AG10803 (cell line): ENCODE results near the gene UFL1.

Source experiments
- DNase-seq: peaks from one replicate; pipeline ENCODE4 v3.0.0; 2010; ENCODE audit warnings: low read depth
- H3K4me3 ChIP-seq: 2 replicates; pipeline ENCODE4 v1.5.1; 2011; ENCODE audit warnings: mild to moderate bottlenecking, low read length, control low read depth
- TF ChIP-seq, protein P1 (sequence below): conservative IDR thresholded peaks from 2 replicates; pipeline ENCODE4 v1.5.1; 2011; ENCODE audit warnings: mild to moderate bottlenecking, low read length, control low read depth, inconsistent platforms

The UFL1 gene

DNA sequence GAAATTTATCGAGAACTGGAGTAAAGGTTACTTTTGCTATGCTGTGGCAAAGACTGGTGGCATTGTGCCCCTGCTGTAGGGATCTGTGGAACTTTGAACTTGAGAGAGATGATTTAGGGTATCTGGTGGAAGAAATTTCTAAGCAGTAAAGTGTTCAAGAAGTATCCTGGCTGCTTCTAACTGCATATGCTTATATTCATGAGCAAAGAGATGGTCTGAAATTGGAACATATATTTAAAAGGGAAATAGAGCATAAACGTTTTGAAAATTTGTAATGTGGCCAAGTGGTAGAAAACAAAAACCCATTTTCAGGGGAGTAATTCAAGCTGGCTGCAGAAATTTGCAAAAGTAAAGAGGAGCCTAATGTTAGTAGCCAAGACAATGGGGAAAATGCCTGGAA, 12.3 kb upstream of the UFL1 start:
- no peak overlapping the region for H3K4me3 ChIP-seq
- TF ChIP-seq, protein P1, sequence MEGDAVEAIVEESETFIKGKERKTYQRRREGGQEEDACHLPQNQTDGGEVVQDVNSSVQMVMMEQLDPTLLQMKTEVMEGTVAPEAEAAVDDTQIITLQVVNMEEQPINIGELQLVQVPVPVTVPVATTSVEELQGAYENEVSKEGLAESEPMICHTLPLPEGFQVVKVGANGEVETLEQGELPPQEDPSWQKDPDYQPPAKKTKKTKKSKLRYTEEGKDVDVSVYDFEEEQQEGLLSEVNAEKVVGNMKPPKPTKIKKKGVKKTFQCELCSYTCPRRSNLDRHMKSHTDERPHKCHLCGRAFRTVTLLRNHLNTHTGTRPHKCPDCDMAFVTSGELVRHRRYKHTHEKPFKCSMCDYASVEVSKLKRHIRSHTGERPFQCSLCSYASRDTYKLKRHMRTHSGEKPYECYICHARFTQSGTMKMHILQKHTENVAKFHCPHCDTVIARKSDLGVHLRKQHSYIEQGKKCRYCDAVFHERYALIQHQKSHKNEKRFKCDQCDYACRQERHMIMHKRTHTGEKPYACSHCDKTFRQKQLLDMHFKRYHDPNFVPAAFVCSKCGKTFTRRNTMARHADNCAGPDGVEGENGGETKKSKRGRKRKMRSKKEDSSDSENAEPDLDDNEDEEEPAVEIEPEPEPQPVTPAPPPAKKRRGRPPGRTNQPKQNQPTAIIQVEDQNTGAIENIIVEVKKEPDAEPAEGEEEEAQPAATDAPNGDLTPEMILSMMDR, result no peak
- no peak for DNase-seq

DNA sequence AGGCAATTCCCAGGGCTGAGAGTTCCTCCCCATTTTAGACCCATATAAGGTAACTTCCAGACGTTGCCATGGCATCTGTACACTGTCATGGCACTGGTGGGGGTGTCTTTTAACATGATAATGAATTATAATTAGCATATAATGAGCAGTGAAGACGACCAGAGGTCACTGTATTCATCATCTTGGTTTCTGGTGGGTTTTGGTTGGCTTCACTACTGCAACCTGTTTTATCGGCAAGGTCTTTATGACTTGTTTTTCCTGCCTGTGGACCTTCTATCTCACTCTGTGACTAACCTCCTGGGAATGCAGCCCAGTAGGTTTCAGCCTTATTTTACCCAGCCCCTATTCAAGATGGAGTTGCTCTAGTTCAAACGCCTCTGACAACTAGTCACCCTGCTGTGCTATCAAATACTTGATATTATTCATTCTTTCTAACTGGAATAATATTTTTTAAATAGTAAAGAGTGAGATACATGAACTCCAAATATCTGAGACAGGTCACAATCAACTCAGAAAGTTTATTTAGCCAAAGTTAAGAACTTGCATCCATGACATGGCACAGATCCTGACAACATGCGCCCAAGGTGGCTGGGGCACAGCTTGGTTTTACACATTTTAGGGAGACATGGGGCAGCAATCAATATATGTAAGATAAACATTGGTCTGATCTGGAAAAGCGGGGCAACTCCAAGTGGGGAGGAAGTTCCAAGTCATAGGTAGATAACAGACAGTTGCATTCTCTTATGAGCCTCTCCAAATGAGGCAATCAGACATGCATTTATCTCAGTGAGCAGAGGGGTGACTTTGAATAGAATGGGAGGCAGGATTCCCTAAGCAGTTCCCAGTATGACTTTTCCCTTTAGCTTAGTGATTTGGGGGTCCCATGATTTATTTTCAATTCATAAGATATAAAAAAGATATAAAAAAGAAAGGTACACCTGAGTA, 1.2 kb upstream of the UFL1 start:
- H3K4me3 ChIP-seq, result peak overlapping the region; percentile 83
- TF ChIP-seq, protein P1, result no peak
- DNase-seq, result no peak

DNA sequence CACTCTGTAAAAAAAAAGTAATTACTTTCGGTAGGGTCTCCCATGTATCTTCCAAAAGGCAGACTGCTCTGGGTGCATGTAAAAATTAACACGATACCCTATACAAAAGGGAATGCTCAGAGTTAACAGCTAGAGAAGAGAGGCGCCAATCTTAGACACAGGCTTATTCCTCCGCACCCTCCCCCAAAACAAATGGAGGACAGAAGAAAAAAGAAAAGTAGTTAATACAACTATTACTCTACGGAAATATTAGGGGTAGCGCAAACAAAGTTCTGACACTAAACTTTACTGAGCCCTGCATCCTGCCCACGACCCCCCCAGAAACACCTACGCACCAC, 331 bp upstream of the UFL1 start:
- TF ChIP-seq, protein P1, result no peak
- no peak for DNase-seq
- H3K4me3 ChIP-seq, result peak overlapping the region; percentile 83

DNA sequence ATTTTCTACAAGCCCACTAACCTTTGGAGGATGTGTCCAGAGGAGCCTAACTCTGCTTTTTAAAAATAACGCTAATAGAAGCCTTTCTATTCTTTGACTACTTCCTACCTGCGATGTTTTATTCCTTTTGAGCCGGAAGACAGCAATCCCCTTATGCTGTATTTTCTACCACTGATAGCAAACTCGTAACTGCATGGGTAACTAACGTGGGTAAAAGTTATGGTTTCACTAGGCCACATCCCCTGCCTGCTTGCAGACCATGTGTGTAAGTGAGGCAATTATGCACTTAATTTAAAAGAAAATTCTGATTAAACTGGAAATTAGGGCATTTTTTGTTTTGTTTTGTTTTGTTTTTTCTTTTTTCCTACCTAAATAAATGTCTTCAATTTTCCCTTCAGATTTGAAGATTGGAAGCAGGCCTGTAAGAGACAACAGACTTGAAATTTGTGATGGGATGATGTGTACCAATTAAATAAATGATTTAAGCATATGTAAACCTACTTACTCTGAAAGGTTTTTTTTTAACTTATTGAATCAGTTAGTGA, 931 bp downstream of the UFL1 start:
- peak; percentile 22 for DNase-seq
- peak overlapping the region; percentile 83 for H3K4me3 ChIP-seq
- TF ChIP-seq, protein P1, result no peak

DNA sequence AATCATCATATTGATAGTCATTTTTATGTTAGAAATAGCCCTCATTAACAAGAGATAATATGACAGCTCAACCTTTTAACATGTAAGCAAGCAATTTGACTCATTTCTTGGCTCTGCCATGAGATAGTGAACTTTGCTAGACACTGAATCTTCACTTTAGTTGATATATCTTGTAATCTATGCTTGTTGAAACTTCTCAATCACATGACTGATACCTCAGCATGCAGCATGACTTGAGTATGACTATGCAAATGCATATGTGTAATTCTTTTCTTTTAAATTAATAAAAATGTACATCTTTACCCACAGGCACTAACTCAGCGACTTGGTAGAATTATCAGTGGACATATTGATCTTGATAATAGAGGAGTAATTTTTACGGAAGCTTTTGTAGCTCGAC, 6.6 kb downstream of the UFL1 start:
- no peak overlapping the region for H3K4me3 ChIP-seq
- DNase-seq, result no peak
- TF ChIP-seq, protein P1, result no peak

DNA sequence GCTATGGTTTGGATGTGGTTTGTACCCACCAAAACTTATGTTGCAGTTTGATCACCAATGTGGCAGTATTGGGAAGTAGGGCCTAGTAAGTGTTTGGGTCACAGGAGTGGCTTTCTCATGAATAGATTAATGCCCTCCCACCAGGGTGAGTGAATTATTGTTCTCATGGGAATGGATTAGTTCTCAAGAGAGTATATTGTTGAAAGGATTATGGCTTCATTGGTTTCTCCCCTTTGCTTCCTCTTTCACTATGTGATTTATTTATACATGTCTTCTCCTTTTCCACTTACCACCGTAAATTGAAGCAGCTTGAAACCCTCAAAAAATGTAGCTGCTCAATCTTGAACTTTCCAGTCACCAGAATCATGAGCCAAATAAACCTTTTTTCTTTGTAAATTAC, 10.8 kb downstream of the UFL1 start:
- DNase-seq, result no peak
- no peak overlapping the region for H3K4me3 ChIP-seq
- TF ChIP-seq, protein P1, result no peak

DNA sequence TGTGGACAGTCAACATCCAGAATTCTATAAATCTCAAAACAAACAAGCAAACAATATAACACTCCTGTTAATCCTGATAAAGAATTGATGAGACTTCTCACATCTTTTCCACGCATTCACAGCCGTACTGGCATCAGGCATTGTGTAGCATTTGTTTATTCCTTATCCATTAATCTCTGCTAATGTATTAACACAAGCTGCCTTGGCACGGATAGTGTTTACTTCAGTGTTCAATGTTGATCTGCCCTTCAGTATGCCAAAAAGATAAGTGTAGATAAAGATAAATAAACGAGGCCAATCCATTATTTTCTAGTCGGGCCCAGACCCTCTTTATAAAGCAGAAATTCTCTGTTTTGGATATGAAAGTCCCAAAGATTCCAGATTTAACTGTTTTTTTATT, 16.1 kb downstream of the UFL1 start:
- TF ChIP-seq, protein P1, result no peak
- no peak overlapping the region for H3K4me3 ChIP-seq
- DNase-seq, result no peak
